ENCODE results near the gene GCLM.

Gene GCLM

GRCh38 chr1:93845538-93846205, 63.6 kb downstream of the GCLM start:
- FAIRE-seq: no peak

- no peak for FAIRE-seq
Observed at GRCh38 chr1:93844262-93845045, 64.8 kb downstream of the GCLM start.

- no peak for FAIRE-seq
Observed at GRCh38 chr1:93842750-93843500, 66.3 kb downstream of the GCLM start.

- no peak for FAIRE-seq
Observed at GRCh38 chr1:93841771-93842170, 67.5 kb downstream of the GCLM start.

GRCh38 chr1:93840956-93841482, 68.2 kb downstream of the GCLM start:
- no peak for FAIRE-seq

GRCh38 chr1:93839753-93840152, 69.5 kb downstream of the GCLM start:
- no peak for FAIRE-seq

- FAIRE-seq: no peak
Observed at GRCh38 chr1:93839307-93839706, 69.9 kb downstream of the GCLM start.

GRCh38 chr1:93837961-93838360, 71.3 kb downstream of the GCLM start:
- no peak for FAIRE-seq

All from colon (tissue), 2 donors.